Anterior cingulate cortex (tissue), 58 donors: Measurements from ENCODE around the gene HIP1R.

Experiments
- DNase-seq, 58 donors: peaks; one replicate each; lab custom pipeline; 2025; lab: John Stamatoyannopoulos, UW

The HIP1R gene

GRCh38 chr12:122858591-122859302, 23.5 kb downstream of the HIP1R start:
- no peak for DNase-seq

- DNase-seq, result no peak
Measured at GRCh38 chr12:122859303-122860039, 24.2 kb downstream of the HIP1R start.

- DNase-seq, result peak; percentile 19 to 89 (median 72)
Measured at GRCh38 chr12:122860040-122860853, 25.0 kb downstream of the HIP1R start.

- DNase-seq, result no peak
Measured at GRCh38 chr12:122860854-122861586, 25.8 kb downstream of the HIP1R start.

- no peak for DNase-seq
Measured at GRCh38 chr12:122861587-122861970, 26.3 kb downstream of the HIP1R start.

- no peak for DNase-seq
Measured at GRCh38 chr12:122862110-122862634, 26.9 kb downstream of the HIP1R start.

GRCh38 chr12:122862872-122863701, 27.8 kb downstream of the HIP1R start:
- DNase-seq, result no peak

- DNase-seq, result no peak
Measured at GRCh38 chr12:122864894-122865253, 29.6 kb downstream of the HIP1R start.

GRCh38 chr12:122865268-122866231, 30.3 kb downstream of the HIP1R start:
- DNase-seq, result peak in 8 of 58 donors; percentile 22 to 61 (median 38)

GRCh38 chr12:122866379-122866778, 31.1 kb downstream of the HIP1R start:
- peak in 26 of 58 donors; percentile 23 to 73 (median 44) for DNase-seq

GRCh38 chr12:122866950-122867607, 31.8 kb downstream of the HIP1R start:
- DNase-seq, result no peak

- DNase-seq, result peak in 7 of 58 donors; percentile 37 to 59 (median 46)
Measured at GRCh38 chr12:122867691-122868461, 32.6 kb downstream of the HIP1R start.

GRCh38 chr12:122868471-122869177, 33.4 kb downstream of the HIP1R start:
- DNase-seq, result no peak

- no peak for DNase-seq
Measured at GRCh38 chr12:122869207-122869973, 34.1 kb downstream of the HIP1R start.

- DNase-seq, result no peak
Measured at GRCh38 chr12:122870163-122870842, 35.0 kb downstream of the HIP1R start.
